Activated CD4-positive, CD25-positive, alpha-beta regulatory T cell treated with anti-CD3 and anti-CD28 coated beads, Interleukin-2, amount 50 U/mL, for 72 hours (primary cell): ENCODE measurements around the gene FGF14.
"Not testable (repeated sequence)": the region's sequence is repeated elsewhere in the genome, so short reads cannot be mapped to it uniquely, and the experiment has no call there.

Experiments
- DNase-seq: peaks from one replicate; pipeline ENCODE4 v3.0.0; 2021

FGF14 gene

GRCh38 chr13:102117175-102117831 lies 284.5 kb downstream of the FGF14 start:
- no peak for DNase-seq

- DNase-seq = no peak
Observed at GRCh38 chr13:102103469-102103868, 298.4 kb downstream of the FGF14 start.

GRCh38 chr13:102100234-102100633 lies 301.6 kb downstream of the FGF14 start:
- DNase-seq = no peak

- no peak for DNase-seq
Observed at GRCh38 chr13:102097708-102098107, 304.1 kb downstream of the FGF14 start.

- not testable (repeated sequence) for DNase-seq
Observed at GRCh38 chr13:102093288-102093687, 308.6 kb downstream of the FGF14 start.

GRCh38 chr13:102091231-102091630 lies 310.6 kb downstream of the FGF14 start:
- no peak for DNase-seq

GRCh38 chr13:102090532-102090931 lies 311.3 kb downstream of the FGF14 start:
- DNase-seq = no peak

GRCh38 chr13:102089722-102090121 lies 312.1 kb downstream of the FGF14 start:
- no peak for DNase-seq

- DNase-seq = no peak
Observed at GRCh38 chr13:102089177-102089576, 312.7 kb downstream of the FGF14 start.

GRCh38 chr13:102073251-102073650 lies 328.6 kb downstream of the FGF14 start:
- no peak for DNase-seq

- DNase-seq = no peak
Observed at GRCh38 chr13:102071711-102072110, 330.1 kb downstream of the FGF14 start.

- not testable (repeated sequence) for DNase-seq
Observed at GRCh38 chr13:102068323-102068722, 333.5 kb downstream of the FGF14 start.

- DNase-seq = no peak
Observed at GRCh38 chr13:102055090-102055779, 346.6 kb downstream of the FGF14 start.

GRCh38 chr13:102049853-102050252 lies 352.0 kb downstream of the FGF14 start:
- no peak for DNase-seq

- DNase-seq = no peak
Observed at GRCh38 chr13:102045731-102046130, 356.1 kb downstream of the FGF14 start.

- DNase-seq = no peak
Observed at GRCh38 chr13:102042746-102043145, 359.1 kb downstream of the FGF14 start.

- no peak for DNase-seq
Observed at GRCh38 chr13:102041544-102041943, 360.3 kb downstream of the FGF14 start.

- DNase-seq = no peak
Observed at GRCh38 chr13:102040812-102041211, 361.0 kb downstream of the FGF14 start.

- DNase-seq = no peak
Observed at GRCh38 chr13:102039264-102039663, 362.6 kb downstream of the FGF14 start.

GRCh38 chr13:102038787-102039186 lies 363.1 kb downstream of the FGF14 start:
- DNase-seq = no peak

- no peak for DNase-seq
Observed at GRCh38 chr13:102035969-102036368, 365.9 kb downstream of the FGF14 start.

- DNase-seq = no peak
Observed at GRCh38 chr13:102033857-102034331, 368.0 kb downstream of the FGF14 start.

- DNase-seq = no peak
Observed at GRCh38 chr13:102033386-102033785, 368.5 kb downstream of the FGF14 start.

- no peak for DNase-seq
Observed at GRCh38 chr13:102028868-102029267, 373.0 kb downstream of the FGF14 start.

- DNase-seq = no peak
Observed at GRCh38 chr13:102028206-102028605, 373.6 kb downstream of the FGF14 start.
